Measurements from ENCODE around the gene EXOC6.

GRCh38 chr10:93071177-93071472 is 222.8 kb downstream of the EXOC6 start:
- TF ChIP-seq GATA2 (IDR thresholded peaks at IDR 0.05; ENCODE audit: low read depth, low read length) (no peak), GATA3 (IDR thresholded peaks at IDR 0.05; ENCODE audit: low read depth, low read length) (no peak)
